DMS 273 treated with DMSO at 0.1 percent for 48 hours (cell line): ENCODE results near the gene RANBP3.
"Not testable (repeated sequence)": the region's sequence is repeated elsewhere in the genome, so short reads cannot be mapped to it uniquely, and the experiment has no call there.

Experiments used
- DNase-seq: peaks from one replicate; lab custom pipeline; 2025; lab: John Stamatoyannopoulos, UW

RANBP3 gene

DNA sequence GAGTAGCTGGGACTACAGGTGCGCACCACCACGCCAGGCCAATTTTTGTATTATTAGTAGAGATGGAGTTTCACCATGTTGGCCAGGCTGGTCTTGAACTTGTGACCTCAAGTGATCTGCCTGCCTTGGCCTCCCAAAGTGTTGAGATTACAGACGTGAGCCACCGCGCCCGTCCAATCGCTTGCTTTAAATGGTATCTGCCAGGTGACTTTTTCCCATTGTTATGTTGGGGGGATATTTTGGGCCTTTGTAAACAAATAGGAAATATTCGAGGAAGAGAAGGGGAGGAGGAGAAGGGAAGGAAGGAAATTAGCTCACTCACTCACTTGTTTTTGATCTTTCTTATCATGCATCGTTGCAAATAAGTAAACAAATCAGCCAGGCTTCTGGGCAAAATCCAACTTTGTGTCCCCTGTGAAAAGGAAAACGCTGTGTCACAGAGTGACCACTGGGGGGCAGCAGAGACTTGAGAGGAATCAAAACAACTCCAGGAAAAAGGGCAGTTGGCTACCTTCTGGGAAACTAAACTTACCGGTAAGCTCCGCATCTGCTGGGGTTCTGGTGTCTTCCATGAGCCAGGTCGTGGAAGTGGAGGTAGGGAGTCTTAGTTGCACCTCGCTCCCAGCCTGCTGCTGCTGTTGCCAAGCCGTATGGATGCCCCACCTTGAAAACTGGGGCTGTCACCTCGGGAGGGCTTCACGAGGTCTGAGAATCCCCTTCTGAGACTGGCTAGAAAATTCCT lies 9.3 kb upstream of the RANBP3 start:
- DNase-seq, result peak; percentile 69

- not testable (repeated sequence) for DNase-seq
Observed at GRCh38 chr19:5985837-5986236, 7.9 kb upstream of the RANBP3 start.

GRCh38 chr19:5985098-5985783 lies 7.3 kb upstream of the RANBP3 start:
- no peak for DNase-seq

DNA sequence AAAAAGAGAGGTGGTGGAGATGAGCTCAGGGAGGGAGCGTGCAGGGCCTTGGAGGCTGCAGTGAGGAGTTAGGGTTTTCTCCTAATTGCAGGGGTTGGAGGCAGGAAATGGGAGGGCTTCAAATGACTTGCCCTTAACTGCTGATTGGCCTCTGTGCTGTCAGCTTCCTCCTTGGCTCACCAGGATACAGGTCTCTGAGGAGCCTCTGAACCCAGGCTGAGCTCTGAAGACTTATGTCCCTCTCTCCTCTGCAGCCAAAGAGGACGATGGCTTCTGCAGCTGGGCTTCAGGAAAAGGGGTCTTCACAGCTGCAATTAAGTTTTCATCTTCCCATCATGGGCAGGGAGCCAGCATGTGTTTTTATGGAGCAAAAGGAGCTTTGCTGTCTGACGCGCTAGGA lies 6.7 kb upstream of the RANBP3 start:
- no peak for DNase-seq

DNA sequence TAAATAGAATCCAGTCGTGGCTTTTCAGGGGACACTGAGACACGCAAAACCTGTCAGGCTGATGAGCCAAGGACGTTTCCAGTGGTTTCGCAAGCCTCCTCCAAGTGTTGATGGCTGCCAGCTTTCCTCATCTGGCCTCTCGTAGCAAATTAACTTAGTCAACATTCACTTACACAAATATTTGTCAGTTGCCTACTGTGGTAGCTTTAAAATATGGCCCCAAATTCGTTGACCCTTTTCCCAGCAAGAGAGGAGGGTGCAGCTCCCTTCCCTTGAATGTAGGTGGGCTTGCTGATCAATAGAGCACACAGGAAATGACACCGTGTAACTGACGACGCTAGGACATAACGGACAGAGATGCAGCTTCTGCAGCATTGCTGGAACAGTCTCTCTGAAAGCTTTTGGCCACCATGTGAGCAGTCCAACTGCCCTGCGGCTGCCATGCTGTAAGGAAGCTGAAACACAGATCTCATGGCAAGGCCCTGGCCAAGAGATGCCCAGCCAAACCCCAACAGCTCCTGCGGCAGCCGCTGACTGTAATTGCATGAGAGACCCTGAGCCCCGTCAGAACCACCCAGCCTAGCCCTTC lies 5.5 kb upstream of the RANBP3 start:
- DNase-seq, result no peak

DNA sequence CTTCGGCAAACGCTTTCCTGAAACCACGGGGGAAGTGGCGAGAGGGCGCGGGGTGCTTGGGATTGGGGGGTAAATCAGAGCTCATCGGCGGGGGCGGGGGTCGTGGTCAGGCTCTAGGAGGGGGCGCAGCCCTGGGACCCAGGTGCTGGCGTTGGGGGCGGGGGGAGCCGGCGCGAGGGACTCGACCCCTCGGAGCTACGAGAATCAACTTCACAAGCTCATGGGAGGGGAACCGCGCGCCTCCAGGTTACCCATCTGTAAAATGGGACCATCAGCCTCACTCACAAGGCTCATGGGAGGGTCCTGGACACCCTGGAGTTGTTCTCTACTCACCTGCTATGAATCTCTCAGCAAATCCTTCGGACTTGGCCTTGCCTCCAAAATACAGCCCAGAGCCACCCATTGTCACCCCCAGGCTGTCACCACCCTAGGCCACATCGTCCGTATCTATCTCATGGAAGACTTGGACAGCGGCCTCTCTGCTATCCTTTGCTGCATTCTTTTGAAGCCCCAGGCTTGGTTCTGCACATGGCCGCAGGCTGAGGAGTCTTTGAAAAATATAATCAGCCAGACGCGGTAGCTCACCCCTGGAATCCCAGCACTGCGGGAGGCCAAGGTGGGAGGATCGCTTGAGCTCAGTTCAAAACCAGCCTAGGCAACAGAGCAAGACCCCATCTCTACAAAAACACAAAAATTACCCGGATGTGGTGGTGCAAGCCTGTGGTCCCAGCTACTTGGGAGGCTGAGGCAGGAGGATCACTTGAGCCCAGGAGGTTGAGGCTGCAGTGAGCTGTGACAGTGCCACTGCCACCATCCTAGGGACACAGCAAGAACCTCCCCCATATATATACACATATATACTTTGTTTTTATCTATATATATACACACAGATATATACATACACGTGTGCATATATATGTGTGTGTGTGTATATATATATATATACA lies 939 bp upstream of the RANBP3 start:
- no peak for DNase-seq

GRCh38 chr19:5977222-5977784 lies 637 bp downstream of the RANBP3 start:
- DNase-seq, result no peak

DNA sequence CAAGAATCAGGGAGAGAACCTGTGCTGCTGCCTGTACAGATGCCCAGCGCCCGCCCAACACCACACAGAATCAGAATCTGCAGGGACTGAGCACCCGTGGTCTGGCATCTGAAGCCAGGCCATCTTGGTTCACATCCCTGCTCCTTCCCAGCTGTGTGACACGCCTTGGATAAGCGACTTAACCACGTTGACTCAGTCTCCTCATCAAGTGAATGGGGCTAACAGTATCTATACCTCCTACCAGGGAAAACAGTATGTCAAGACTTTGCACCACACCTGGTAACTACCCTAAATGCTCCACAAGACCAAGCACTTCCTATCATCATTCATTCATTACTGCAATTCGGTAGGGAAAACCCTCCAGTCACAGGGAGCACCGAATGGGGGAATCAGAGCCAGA lies 1.2 kb downstream of the RANBP3 start:
- DNase-seq, result no peak

- no peak for DNase-seq
Observed at GRCh38 chr19:5975388-5975728, 2.6 kb downstream of the RANBP3 start.

DNA sequence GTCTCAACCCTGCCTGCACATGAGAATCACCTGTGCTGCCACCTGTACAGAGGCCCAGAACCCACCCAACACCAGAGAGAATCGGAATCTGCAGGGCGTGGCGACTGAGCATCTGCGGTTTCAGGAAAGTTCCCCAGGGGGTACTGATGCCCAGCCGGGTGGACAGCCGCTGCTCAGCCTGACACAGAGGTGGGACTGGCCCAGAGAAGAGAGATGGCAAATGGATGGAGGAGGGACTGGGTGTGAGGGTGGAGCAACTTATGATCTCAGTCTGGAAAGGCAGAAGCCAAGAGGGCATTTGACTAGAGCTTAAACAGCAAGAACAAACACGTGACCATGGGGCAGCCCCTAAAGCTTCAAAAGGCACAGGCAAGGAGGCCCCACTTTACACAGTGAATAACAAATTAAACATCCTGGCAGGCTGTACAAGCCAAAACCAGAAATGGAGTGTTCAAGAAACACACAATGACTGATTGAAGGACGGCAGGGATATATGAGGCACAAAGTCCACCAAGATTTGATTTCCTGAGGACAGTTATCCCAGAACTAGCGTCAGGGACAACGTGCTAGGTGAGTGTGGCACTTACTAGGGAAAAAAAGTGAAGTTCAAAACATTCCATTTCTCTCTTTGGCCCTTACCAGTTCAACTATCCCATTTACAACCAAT lies 3.1 kb downstream of the RANBP3 start:
- no peak for DNase-seq

DNA sequence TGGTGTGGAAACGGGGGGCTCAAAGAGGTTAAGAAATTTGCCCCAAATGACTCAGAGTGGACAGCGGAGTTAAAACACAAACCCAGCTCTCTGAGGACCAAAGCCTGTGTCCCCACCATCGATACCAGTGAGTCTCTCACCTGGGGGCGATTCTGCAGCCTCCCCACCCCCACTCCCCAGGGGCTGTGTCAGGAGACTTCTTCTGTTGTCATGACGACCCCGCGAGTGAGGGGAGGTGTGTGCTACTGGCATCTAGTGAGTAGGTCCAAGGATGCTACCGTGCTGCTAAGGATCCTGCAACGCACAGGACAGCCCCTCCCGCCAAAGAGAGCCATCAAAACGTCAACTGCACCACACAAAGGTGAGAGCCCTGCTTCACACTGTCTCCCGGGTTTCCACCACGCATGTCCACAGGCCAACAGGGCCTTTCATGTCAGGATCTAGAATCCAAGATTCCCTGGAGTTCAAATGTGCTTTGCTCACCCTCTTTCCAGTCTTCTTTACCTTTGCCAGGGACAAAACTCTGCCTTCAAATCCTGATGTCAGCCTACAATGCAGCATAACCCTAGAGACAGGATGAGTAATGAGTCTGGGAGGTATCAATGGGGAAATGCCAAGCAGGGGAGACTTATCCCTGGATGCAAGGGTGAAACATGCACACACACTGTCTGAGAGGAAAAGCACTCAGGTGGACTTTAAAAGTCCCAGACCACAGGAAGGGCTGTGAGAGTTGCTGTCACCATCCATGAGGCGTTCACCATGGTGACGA lies 3.9 kb downstream of the RANBP3 start:
- DNase-seq, result no peak

DNA sequence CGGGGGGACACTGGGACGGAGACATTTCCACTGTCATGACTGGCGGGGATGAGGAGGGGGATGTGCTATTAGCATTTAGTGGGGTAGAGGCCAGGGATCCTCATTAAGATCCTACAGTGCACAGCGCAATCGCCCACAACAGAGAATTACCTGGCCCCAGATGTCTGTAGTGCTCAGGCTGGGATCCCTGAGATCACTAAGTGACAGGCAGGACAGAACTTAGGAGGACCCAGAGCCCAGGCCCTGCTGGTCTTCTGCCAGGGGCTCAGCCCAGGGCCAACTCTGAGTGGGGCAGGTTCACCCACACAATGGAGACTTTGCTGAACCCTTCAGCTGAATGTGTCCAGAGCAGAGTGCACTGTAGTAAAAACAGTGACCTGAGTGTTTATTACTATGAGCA lies 4.6 kb downstream of the RANBP3 start:
- DNase-seq, result no peak

- DNase-seq, result no peak
Observed at GRCh38 chr19:5972355-5972731, 5.6 kb downstream of the RANBP3 start.

DNA sequence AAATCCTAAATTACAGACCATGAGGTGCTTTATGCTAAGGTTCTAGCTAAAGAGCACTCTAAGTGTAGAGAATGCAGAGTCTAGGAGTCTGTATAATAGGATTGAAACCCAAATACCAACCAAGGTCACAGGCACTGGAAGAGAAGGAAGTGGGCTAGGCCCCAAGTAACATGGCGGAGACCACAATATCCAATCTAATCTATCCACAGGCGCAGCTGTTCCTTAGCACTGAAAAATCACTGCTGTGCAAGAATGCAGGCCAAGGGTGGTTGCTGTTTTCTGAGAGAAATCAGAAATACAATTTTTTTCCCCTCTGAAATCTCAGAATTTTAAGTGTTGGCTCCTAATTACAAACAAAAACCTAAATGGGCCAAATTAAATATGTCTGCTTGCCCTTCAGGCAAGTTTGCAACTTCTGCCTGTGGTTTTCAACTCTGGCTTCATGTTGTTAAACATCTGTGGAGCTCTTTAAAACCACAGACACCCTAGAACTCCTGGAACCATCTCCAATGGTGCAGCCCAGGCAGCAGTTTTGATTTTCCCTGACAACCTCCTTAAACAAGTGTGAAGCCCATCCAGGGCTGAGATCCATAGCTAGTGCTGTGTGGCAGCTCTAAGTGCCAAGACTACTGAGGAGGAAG lies 6.1 kb downstream of the RANBP3 start:
- no peak for DNase-seq

DNA sequence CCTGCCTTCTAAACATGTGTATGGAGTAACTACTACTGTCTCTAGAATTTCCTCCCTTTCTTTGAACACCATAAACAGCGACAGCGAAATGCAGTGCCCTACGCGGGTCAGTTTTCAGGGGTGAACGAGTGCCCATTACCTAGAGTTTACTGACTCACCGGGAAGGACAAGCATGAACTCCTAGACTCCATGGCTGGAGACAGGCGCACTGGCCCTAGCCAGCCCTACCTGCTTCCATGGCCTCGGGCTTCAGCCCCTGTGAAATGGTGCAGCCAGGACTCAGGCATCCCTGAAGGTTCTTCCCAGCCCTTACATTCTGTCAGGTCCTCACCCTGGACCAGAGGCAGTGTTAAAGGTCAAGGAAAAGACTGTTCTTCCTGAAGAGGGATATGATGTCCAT lies 8.5 kb downstream of the RANBP3 start:
- no peak for DNase-seq

DNA sequence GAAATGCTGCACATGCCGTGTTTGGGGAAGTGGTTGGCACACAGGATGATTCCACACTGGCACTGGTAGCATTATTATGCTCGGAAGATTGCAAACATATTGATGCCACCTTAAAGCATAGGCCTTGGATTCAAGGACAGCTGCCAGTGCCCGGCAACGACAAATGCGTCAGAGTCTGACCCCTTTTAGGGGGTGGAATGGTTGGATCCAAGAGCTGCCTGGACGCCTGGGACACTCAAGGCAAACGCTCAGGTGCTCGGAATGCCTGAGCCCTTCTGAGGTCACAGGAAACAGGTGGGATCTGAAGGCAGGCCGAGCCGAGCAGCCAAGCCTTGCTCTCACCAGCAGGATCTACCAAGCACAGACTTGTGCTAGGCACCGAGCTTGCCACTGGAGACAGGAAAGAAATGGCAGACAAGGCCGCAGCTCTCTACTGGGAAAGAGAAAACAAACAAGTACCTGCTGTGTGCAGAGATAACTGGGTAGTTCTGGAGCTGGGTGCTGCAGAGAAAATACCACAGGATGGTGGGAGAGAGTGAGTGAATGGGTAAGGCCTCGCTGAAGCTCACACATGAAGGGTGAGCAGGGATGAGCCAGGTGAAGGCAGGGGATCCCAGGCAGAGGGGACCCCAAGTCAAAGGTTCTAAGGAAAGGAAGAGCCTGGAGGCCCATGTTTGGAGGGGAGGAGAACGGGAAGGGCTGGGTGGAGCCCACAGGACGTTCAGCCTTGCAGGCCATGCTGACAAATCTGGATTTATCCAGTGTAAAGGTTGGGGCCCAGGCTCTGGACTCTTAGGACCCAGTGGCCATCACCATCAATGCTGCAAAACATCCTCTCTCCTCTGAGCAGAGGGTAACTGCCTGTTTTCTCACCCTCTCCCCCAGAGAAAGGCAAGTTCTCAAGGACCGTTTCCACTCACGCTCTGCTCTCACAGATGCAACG lies 9.2 kb downstream of the RANBP3 start:
- DNase-seq, result no peak

DNA sequence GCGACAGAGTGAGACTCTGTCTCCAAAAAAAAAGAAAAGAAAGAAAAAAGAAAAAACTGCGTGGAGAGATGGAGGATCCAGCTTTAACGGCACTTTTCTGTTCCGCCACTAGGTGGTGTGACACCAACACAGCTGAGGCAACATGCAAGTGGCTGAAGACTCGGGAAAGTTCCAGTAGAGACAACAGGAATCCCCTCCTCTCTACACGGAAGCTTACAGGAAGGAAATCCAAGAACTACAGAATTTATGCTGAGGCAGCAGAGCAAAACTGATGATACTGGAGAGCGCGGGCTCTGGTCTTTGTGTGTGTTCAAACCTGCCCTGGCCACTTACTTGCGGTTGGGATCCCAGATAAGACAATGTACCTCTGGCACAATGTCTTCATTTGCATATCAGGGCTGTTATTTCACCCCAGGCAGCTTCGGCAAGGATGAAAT lies 9.9 kb downstream of the RANBP3 start:
- peak; percentile 15 for DNase-seq

- no peak for DNase-seq
Observed at GRCh38 chr19:5967571-5967970, 10.4 kb downstream of the RANBP3 start.

DNA sequence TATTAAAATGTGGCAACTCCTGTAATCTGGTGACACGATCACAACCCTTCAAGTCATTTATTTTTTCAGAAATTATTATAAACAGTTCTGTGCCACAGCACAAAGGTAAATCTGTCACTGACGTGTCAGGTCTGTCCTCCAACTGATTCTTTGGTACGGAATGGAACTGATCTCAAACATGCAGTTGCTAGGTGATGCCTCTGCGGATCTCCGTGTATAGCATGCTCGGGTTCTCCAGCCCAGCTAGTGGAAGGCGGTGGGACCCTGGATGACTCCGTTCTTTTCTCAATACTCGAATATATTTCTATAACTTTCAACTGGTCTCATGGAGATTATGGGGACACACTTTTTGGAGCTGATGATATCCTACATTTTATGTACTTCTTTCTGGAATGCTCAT lies 11.0 kb downstream of the RANBP3 start:
- DNase-seq, result no peak
